Measurements from ENCODE around the gene SEMA6B. TPM values are rescaled to one million over a fixed set of nuclear protein-coding genes. Genes with fewer than 3 reads are reported as not detected.

Gene SEMA6B
- total and polyA plus RNA-seq, 2 of the 4 experiments (the other 2 are of a cell fraction) = 0.18 to 0.72 TPM

- Histone ChIP-seq H3K4ac (ENCODE audit: low read depth, low read length) (no peak overlapping the region), H3K56ac (ENCODE audit: extremely low read depth, insufficient read depth, low read length) (no peak overlapping the region), H3K9me1 (ENCODE audit: insufficient read depth, low read length) (no peaks in the 10 kb centered on the region), H2AK9ac (replicated peaks; ENCODE audit: low read depth, low read length, poor library complexity) (no peak overlapping the region), H3K27me3 (ENCODE audit: control insufficient read depth, insufficient read depth, low read length) (peaks cover 31% of the 10 kb centered on the region), H3K14ac (replicated peaks; ENCODE audit: low read depth, low read length) (no peak overlapping the region), H2AFZ (replicated peaks; ENCODE audit: low read length, poor library complexity) (no peak overlapping the region), H3K4me2 (ENCODE audit: low read depth, low read length) (no peak overlapping the region), H3K23ac (ENCODE audit: low read depth, low read length) (no peak overlapping the region), H2BK120ac (ENCODE audit: low read depth, low read length) (no peak overlapping the region), H2BK5ac (ENCODE audit: low read depth, low read length, poor library complexity, severe bottlenecking) (no peak overlapping the region), H3K18ac (ENCODE audit: low read depth, low read length) (no peak overlapping the region), H3K4me3 (ENCODE audit: insufficient read depth, low read depth, low read length) (no peak overlapping the region), H2AK5ac (ENCODE audit: low read depth, low read length) (no peak overlapping the region), H3K27ac (ENCODE audit: insufficient read depth, low read length) (no peak overlapping the region), H4K5ac (ENCODE audit: low read depth, low read length) (no peak overlapping the region), H2BK20ac (ENCODE audit: low read depth, low read length) (no peak overlapping the region), H3K9me3 (ENCODE audit: control insufficient read depth, insufficient read depth, low read length) (no peaks in the 10 kb centered on the region), H3K4me1 (ENCODE audit: control insufficient read depth, insufficient read depth, low read length) (no peaks in the 10 kb centered on the region), H4K20me1 (ENCODE audit: insufficient read depth, low read length) (no peaks in the 10 kb centered on the region), H2BK15ac (ENCODE audit: low read depth, low read length) (no peak overlapping the region), H3K79me1 (ENCODE audit: low read depth in 1 of 2, low read length in 2 of 2) (no peaks in the 10 kb centered on the region), H4K91ac (ENCODE audit: insufficient read depth, low read depth, low read length) (no peak overlapping the region), H4K8ac (ENCODE audit: low read depth in 2 of 2, low read length in 2 of 2) (no peak overlapping the region), H3K36me3 (ENCODE audit: control insufficient read depth, insufficient read depth, low read length) (no peaks in the 10 kb centered on the region), H3K9ac (ENCODE audit: low read depth, low read length) (no peak overlapping the region)
- TF ChIP-seq RAD21 (IDR thresholded peaks at IDR 0.05; ENCODE audit: low read length) = no peak
- no peak for TF ChIP-seq MXI1 (IDR thresholded peaks at IDR 0.05; ENCODE audit: borderline replicate concordance, low read depth, low read length)
- TF ChIP-seq CHD1 (IDR thresholded peaks at IDR 0.05; ENCODE audit: low read depth, low read length) = no peak
- no peak for TF ChIP-seq CTCF (conservative IDR thresholded peaks at IDR 0.05; ENCODE audit: low read depth, low read length)
- TF ChIP-seq MAFK (IDR thresholded peaks at IDR 0.05; ENCODE audit: low read depth, low read length) = no peak
- no peak for TF ChIP-seq RCOR1 (IDR thresholded peaks at IDR 0.05; ENCODE audit: insufficient replicate concordance, low read length)
- intact Hi-C loops (cut with micrococcal nuclease) = no loop called here
- ATAC-seq (ENCODE audit: low read depth) (no peak), DNase-seq (no peak)
- ChIA-PET CTCF (no interaction called here), POLR2A (ENCODE audit: unreplicated experiment) (no interaction called here)
- dilution Hi-C loops (cut with HindIII; ENCODE audit: low sequenced_read_pairs, unreplicated experiment) = no loop called here
- BruUV-seq (replicated peaks) = no TSS peak
- 87% methylated on average over 3 of the region's 9 CpGs; no CpG with 5 or more reads in 1 of the 2 experiments for WGBS, 2 experiments (ENCODE audit: extremely low coverage in 2 of 2, insufficient read length in 1 of 2)
- in situ Hi-C loops (cut with MboI; ENCODE audit: low sequenced_read_pairs) = no loop called here
These were observed 31.1 kb upstream of the SEMA6B start for GRCh38 chr19:4590559-4590958.
